Peyer's patch (tissue), 4 donors: ENCODE measurements around the gene IFITM5. TPM values are rescaled to one million over a fixed set of nuclear protein-coding genes. Genes with fewer than 3 reads are reported as not detected.
A peak's percentile ranks its signal among the peaks of the same experiment; 100 is the strongest.
"Not testable (repeated sequence)": the region's sequence is repeated elsewhere in the genome, so short reads cannot be mapped to it uniquely, and the experiment has no call there.

Source experiments
- DNase-seq, 3 donors: peaks; one replicate each; pipeline ENCODE4 v3.0.0-alpha.2; 2017 to 2019
- H3K27ac ChIP-seq, 4 donors: fragments of 200-600 bp; sonication (generic); one replicate each; pipeline ENCODE4 v1.5.1; 2016 to 2019
- H3K27me3 ChIP-seq, 2 donors: fragments of 200-600 bp; sonication (generic); one replicate each; pipeline ENCODE4 v1.5.1; 2019
- H3K36me3 ChIP-seq, 3 donors: fragments of 200-600 bp; sonication (generic); one replicate each; pipeline ENCODE4 v1.5.1; 2016 to 2019
- H3K4me1 ChIP-seq, 4 donors: fragments of 200-600 bp; sonication (generic); one replicate each; pipeline ENCODE4 v1.5.1; 2016 to 2019
- H3K4me3 ChIP-seq, 4 donors: fragments of 200-600 bp; sonication (generic); 1 replicate in 3 of 4; 2 replicates in 1 of 4; pipeline ENCODE4 v1.5.1; 2016 to 2019; ENCODE audit warnings: mild to moderate bottlenecking in 1 of 4
- H3K9me3 ChIP-seq, 4 donors: fragments of 200-600 bp; sonication (generic); one replicate each; pipeline ENCODE4 v1.5.1; 2016 to 2019; ENCODE audit warnings: mild to moderate bottlenecking in 1 of 4
- POLR2A ChIP-seq, 2 donors: fragments of 450-650 bp; IDR thresholded peaks; one replicate each; pipeline ENCODE4 v1.5.1; 2017; ENCODE audit warnings: antibody characterized with exemption in 2 of 2, mild to moderate bottlenecking in 2 of 2, moderate library complexity in 2 of 2
- total RNA-seq, 4 donors: library from RNA; depleted of rRNA; stranded (reverse); fragments of >200 nt; gene quantifications; one replicate each; pipeline ENCODE4 v1.1.0, GENCODE V29; 2016
- TF ChIP-seq, protein P1 (sequence below), 6 experiments: fragments of 450-650 bp in 4 of 6; fragments of 200-600 bp in 2 of 6; sonication (generic) in 1 of 6; IDR thresholded peaks; one replicate each; pipeline ENCODE4 v1.5.1; 2017 to 2019; ENCODE audit warnings: antibody characterized with exemption in 6 of 6, mild to moderate bottlenecking in 3 of 6, moderate library complexity in 1 of 6

The IFITM5 gene
- total RNA-seq, 4 donors from 2014 or later = not detected

DNA sequence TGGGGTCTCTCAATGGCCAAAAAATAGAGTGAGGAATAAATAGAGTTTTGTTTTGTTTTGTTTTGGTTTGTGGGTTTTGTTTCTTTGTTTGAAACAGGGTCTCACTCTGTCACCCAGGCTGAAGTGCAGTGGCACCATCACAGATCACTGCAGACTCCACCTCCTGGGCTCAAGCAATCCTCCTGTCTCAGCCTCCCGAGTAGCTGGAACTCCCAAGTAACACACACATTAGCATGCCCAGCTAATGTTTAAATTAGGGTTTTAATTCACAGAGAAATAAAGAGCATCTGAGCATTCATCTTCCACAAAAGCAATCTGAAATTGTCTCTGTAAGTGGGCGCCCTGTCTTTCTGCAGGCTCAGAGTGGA, 30.5 kb upstream of the IFITM5 start:
- no peak for TF ChIP-seq POLR2A (IDR thresholded peaks at IDR 0.05)
- TF ChIP-seq, protein P1, sequence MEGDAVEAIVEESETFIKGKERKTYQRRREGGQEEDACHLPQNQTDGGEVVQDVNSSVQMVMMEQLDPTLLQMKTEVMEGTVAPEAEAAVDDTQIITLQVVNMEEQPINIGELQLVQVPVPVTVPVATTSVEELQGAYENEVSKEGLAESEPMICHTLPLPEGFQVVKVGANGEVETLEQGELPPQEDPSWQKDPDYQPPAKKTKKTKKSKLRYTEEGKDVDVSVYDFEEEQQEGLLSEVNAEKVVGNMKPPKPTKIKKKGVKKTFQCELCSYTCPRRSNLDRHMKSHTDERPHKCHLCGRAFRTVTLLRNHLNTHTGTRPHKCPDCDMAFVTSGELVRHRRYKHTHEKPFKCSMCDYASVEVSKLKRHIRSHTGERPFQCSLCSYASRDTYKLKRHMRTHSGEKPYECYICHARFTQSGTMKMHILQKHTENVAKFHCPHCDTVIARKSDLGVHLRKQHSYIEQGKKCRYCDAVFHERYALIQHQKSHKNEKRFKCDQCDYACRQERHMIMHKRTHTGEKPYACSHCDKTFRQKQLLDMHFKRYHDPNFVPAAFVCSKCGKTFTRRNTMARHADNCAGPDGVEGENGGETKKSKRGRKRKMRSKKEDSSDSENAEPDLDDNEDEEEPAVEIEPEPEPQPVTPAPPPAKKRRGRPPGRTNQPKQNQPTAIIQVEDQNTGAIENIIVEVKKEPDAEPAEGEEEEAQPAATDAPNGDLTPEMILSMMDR (IDR thresholded peaks at IDR 0.05) = no peak
- Histone ChIP-seq H3K27ac (peak overlapping the region in 1 of 4 donors; percentile 56), H3K27me3 (no peaks in the 10 kb centered on the region), H3K4me3 (no peak overlapping the region), H3K36me3 (no peaks in the 10 kb centered on the region), H3K4me1 (peaks cover 0 to 34% (median 20%) of the 10 kb centered on the region in 4 donors), H3K9me3 (no peaks in the 10 kb centered on the region)
- DNase-seq = no peak

GRCh38 chr11:328516-329100, 29.3 kb upstream of the IFITM5 start:
- Histone ChIP-seq H3K4me1 (peaks cover 0 to 34% (median 23%) of the 10 kb centered on the region in 4 donors), H3K27ac (peak overlapping the region in 1 of 4 donors; percentile 89)
- not testable (repeated sequence) for DNase-seq, H3K4me3 ChIP-seq, H3K36me3 ChIP-seq, H3K9me3 ChIP-seq, H3K27me3 ChIP-seq

- Histone ChIP-seq H3K4me3 (no peak overlapping the region), H3K9me3 (no peaks in the 10 kb centered on the region), H3K27ac (peak overlapping the region in 1 of 4 donors; percentile 89), H3K4me1 (peaks cover 0 to 34% (median 23%) of the 10 kb centered on the region in 4 donors), H3K27me3 (no peaks in the 10 kb centered on the region), H3K36me3 (no peaks in the 10 kb centered on the region)
- TF ChIP-seq POLR2A (IDR thresholded peaks at IDR 0.05) = no peak
- TF ChIP-seq, protein P1 (IDR thresholded peaks at IDR 0.05) = no peak
- no peak for DNase-seq
Measured at GRCh38 chr11:328012-328411, 28.7 kb upstream of the IFITM5 start.

- Histone ChIP-seq H3K36me3 (no peaks in the 10 kb centered on the region), H3K4me1 (peaks cover 0 to 34% (median 23%) of the 10 kb centered on the region in 4 donors), H3K9me3 (no peaks in the 10 kb centered on the region), H3K4me3 (peak overlapping the region in 1 of 4 donors; percentile 6), H3K27ac (peak overlapping the region; percentile 79 to 89 (median 86)), H3K27me3 (no peaks in the 10 kb centered on the region)
- no peak for DNase-seq
- TF ChIP-seq, protein P1 (IDR thresholded peaks at IDR 0.05) = no peak
- TF ChIP-seq POLR2A (IDR thresholded peaks at IDR 0.05) = no peak
Measured at GRCh38 chr11:327581-327923, 28.2 kb upstream of the IFITM5 start.

- peak in 1 of 2 donors; percentile 14 for TF ChIP-seq POLR2A (IDR thresholded peaks at IDR 0.05)
- TF ChIP-seq, protein P1 (IDR thresholded peaks at IDR 0.05) = no peak
- Histone ChIP-seq H3K36me3 (no peaks in the 10 kb centered on the region), H3K4me1 (peaks cover 0 to 34% (median 23%) of the 10 kb centered on the region in 4 donors), H3K4me3 (peak overlapping the region in 2 of 4 donors; percentile 6 to 11), H3K9me3 (no peaks in the 10 kb centered on the region), H3K27ac (peak overlapping the region; percentile 79 to 89 (median 86)), H3K27me3 (no peaks in the 10 kb centered on the region)
- peak; percentile 70 to 97 (median 95) for DNase-seq
Measured at GRCh38 chr11:326842-327580, 27.7 kb upstream of the IFITM5 start.

- H3K27me3 ChIP-seq = no peaks in the 10 kb centered on the region
- H3K4me3 ChIP-seq = peak overlapping the region in 1 of 4 donors; percentile 6
- H3K9me3 ChIP-seq = no peaks in the 10 kb centered on the region
- TF ChIP-seq, protein P1 (IDR thresholded peaks at IDR 0.05) = no peak
- TF ChIP-seq POLR2A (IDR thresholded peaks at IDR 0.05) = no peak
- DNase-seq = no peak
- peaks cover 0 to 34% (median 23%) of the 10 kb centered on the region in 4 donors for H3K4me1 ChIP-seq
- peak overlapping the region; percentile 79 to 89 (median 86) for H3K27ac ChIP-seq
- H3K36me3 ChIP-seq = no peaks in the 10 kb centered on the region
Measured at GRCh38 chr11:326592-326841, 27.2 kb upstream of the IFITM5 start.
